ENCODE results near the gene SCAF11. TPM values are rescaled to one million over a fixed set of nuclear protein-coding genes. Genes with fewer than 3 reads are reported as not detected.

The SCAF11 gene
- polyA plus RNA-seq, 5 donors: 82.8 to 136 (median 131) TPM

GRCh38 chr12:45918818-45919217, 71.6 kb downstream of the SCAF11 start:
- DNase-seq: no peak

- DNase-seq: no peak
These were observed 75.0 kb downstream of the SCAF11 start for GRCh38 chr12:45915405-45915804.

DNA sequence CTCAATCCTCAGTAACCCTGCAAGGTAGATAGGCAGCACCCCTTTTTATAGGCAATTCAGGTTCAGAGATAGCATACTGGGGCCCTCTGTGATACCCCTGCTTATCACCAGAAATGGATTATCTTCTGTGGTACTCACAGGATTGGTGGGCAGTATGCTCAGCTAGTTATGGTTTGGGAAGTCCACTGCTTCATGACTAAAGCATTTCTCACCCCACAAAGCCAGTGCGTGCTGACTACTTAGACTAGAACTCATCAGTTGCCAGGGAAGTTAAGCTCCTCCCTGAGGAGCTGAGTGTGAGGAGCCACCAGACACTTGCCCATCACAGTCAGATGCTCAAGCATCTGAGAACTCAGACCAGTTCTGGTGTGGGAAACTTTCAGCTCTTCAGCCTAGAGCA, 76.3 kb downstream of the SCAF11 start:
- no peak for DNase-seq

DNA sequence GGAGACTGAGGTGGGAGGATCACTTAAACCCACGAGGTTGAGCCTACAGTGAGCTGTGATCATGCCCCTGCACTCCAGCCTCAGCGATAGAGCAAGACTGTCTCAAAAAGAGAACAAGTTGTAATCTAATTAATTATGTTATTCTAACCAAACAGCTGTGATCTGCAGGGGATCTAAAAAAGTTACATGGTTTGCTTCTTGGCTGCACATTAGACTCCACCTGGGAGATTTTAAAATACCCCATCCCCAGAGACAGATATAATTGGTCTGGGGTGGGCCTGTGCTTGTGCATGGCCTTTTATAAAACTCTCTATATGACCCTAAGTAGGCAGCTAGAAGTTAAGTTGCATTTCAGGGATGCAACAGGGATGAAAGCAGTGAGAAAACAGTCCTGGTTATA, 76.7 kb downstream of the SCAF11 start:
- DNase-seq: no peak

DNA sequence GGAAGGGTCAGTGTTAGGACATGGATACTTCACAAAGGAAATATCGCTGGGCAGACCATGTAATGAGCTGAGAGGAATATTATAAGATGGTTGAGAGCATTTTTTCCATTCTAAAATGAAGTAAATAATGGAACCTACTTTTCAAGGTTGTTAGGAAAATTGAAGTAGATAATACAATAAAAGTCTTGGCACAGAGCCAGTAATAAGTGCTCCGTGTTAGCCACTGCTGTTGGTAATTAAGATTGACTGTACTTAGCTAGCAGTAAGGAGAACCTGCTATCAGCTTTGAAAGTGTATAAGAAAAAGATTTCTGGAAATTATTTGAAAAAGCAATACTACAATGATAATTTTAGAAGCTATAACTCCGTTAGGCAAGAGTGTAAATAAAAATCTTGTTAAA, 77.6 kb downstream of the SCAF11 start:
- no peak for DNase-seq

DNA sequence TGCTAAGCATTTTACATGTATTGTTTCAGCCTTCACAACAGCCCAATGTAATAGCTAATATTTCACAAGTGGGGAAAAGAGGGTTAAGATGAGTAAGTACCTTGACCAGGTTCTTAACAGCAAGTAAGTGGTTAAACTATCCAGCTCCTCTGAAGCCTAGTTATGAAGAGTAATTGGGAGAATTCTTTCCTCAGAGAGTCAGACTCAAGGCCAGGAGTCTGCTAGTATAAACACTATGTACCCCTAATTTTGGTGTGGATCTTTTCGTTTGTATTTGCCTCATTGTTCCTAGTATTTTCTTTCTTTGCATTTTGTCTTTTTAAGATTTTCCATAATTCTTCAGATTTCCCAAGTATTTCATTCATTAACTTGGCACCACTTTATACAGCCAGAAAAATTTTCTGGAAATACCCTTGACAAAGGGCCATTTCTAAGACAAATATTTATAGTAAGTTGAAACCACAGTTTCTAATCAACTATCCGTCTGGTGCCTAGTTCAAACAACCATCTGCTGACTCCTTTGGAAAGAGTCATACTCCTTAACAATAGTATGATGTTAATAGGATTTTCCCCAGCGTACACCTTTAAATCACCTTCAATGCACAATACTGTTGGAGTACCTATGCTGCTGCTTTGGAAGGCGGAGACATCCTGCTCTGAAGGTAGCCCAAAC, 81.2 kb downstream of the SCAF11 start:
- DNase-seq: peak; percentile 21 to 24

GRCh38 chr12:45907955-45908354, 82.4 kb downstream of the SCAF11 start:
- DNase-seq: no peak

GRCh38 chr12:45898094-45898493, 92.3 kb downstream of the SCAF11 start:
- DNase-seq: no peak

GRCh38 chr12:45895961-45896360, 94.4 kb downstream of the SCAF11 start:
- no peak for DNase-seq

DNA sequence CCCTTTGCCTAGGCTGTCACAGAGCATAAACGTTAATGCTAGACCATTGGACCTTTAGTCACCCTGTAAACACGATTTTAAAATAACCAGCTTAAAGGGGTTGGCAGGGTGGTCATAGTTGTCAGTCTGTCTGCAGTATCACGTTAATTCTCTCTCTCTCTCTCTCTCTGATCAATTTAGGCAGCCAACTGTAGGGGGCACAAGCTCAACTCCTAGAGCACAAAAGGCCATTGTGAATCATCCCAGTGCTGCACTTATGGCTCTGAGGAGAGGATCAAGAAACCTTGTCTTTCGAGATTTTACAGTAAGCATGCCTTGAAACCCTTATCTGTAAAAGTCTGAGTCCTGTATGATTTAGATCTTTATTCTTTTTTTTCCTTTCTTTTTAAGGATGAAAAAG, 97.1 kb downstream of the SCAF11 start:
- no peak for DNase-seq

- DNase-seq: no peak
These were observed 100.1 kb downstream of the SCAF11 start for GRCh38 chr12:45890276-45890675.

- no peak for DNase-seq
These were observed 102.8 kb downstream of the SCAF11 start for GRCh38 chr12:45887544-45887943.

GRCh38 chr12:45886685-45887084, 103.7 kb downstream of the SCAF11 start:
- no peak for DNase-seq

- no peak for DNase-seq
These were observed 107.2 kb downstream of the SCAF11 start for GRCh38 chr12:45883187-45883586.

DNA sequence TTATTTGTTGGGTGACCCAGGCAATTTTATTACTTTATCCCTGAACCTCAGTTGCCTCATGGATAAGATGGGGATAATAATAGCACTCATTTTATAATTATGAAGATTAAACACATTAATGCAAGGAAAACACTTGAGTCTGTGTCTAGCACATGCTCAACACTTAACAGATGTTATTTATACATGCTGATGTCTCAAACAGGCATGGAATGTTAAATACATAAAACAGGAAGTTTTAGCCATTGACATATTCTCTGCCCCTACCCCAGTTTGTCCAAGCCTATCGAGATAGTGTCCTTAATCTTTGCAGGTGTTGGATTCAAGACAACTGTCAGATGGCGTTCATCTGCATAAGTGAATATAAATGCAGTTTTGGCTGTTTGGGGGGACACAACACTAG, 109.8 kb downstream of the SCAF11 start:
- no peak for DNase-seq

- no peak for DNase-seq
These were observed 110.9 kb downstream of the SCAF11 start for GRCh38 chr12:45879363-45879895.

DNA sequence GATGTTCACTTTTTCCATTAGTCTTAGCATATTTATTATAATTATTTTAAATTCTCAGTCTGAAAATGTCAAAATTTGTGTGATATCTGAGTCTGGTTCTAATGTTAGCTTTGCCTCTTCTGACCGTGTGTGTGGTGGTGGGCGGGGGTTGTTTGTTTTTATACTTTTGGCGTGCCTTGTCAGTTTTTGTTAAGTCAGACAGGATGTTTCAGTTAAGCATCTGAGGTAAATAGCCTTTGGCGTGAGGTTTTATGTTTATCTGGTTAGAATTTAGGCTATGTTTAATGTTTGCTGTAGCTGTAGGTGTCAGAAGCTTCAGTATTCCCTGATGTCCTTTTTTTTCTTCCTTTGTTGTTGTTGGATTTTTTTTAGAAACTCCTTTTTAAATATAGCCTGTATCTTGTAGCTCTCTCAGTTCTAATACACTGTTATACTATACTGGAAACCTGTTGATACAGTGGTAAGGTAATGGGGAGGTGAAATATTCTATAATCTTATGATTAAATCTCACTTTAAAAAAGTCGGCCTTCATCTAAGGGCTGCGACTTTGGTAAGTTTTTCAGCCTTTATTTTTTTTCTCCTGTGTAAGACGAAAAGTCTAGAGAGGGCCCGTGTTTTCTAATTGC, 111.6 kb downstream of the SCAF11 start:
- peak in 1 of 2 donors; percentile 13 for DNase-seq

DNA sequence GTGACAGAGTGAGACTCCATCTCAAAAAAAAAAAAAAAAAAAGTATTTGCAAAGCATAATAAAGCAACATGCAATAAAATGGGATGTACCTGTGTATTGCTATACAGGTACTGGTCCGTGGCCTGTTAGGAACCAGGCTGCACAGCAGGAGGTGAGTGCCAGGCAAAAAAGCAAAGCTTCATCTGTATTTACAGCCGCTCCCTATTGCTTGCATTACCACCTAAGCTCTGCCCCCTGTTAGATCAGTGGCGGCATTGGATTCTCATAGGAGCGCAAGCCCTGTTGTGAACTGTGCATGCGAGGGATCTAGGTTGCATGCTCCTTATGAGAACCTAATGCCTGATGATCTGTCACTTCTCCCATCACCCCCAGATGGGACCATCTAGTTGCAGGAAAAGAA, 113.3 kb downstream of the SCAF11 start:
- no peak for DNase-seq

GRCh38 chr12:45872446-45872845, 117.9 kb downstream of the SCAF11 start:
- no peak for DNase-seq
